WTC11 (cell line): Measurements from ENCODE around the gene LAMC1.

Source experiments
- CTCF ChIP-seq: fragments of 200-600 bp; IDR thresholded peaks from 2 replicates; pipeline ENCODE4 v1.8.0; 2022; ENCODE audit warnings: antibody characterized with exemption
- JUN ChIP-seq: sonication (generic); formaldehyde crosslinking; IDR thresholded peaks from 2 replicates; pipeline ENCODE4 v1.8.0; 2023; ENCODE audit warnings: mild to moderate bottlenecking, missing genetic modification reagents
- MAX ChIP-seq: sonication (generic); formaldehyde crosslinking; IDR thresholded peaks from 2 replicates; pipeline ENCODE4 v1.8.0; 2022; ENCODE audit warnings: mild to moderate bottlenecking, missing genetic modification reagents
- NR2C2 ChIP-seq: sonication (generic); formaldehyde crosslinking; IDR thresholded peaks from 2 replicates; pipeline ENCODE4 v1.8.0; 2022; ENCODE audit warnings: mild to moderate bottlenecking, missing genetic modification reagents
- SP1 ChIP-seq: sonication (generic); formaldehyde crosslinking; conservative IDR thresholded peaks from 2 replicates; pipeline ENCODE4 v1.8.1; 2022; ENCODE audit warnings: missing genetic modification reagents
- ZNF138 ChIP-seq: sonication (generic); formaldehyde crosslinking; conservative IDR thresholded peaks from 2 replicates; pipeline ENCODE4 v1.8.1; 2022; ENCODE audit warnings: mild to moderate bottlenecking, moderate library complexity, missing genetic modification reagents
- ZNF425 ChIP-seq: fragments of 250-450 bp; sonication (Bioruptor Pico); conservative IDR thresholded peaks from 2 replicates; pipeline ENCODE4 v1.9.0; 2021; ENCODE audit warnings: mild to moderate bottlenecking
- ZSCAN18 ChIP-seq: fragments of 250-450 bp; sonication (Bioruptor Pico); IDR thresholded peaks from 2 replicates; pipeline ENCODE4 v2.1.2; 2022; ENCODE audit warnings: mild to moderate bottlenecking, moderate library complexity
- TF ChIP-seq, protein P1 (sequence below): sonication (generic); formaldehyde crosslinking; IDR thresholded peaks from 2 replicates; pipeline ENCODE4 v1.8.1; 2023; ENCODE audit warnings: mild to moderate bottlenecking, missing genetic modification reagents, moderate library complexity
- TF ChIP-seq, protein P2 (sequence below): sonication (generic); formaldehyde crosslinking; IDR thresholded peaks from 2 replicates; pipeline ENCODE4 v1.8.1; 2022; ENCODE audit warnings: low read depth, mild to moderate bottlenecking, moderate library complexity, missing genetic modification reagents, borderline replicate concordance

DNA sequence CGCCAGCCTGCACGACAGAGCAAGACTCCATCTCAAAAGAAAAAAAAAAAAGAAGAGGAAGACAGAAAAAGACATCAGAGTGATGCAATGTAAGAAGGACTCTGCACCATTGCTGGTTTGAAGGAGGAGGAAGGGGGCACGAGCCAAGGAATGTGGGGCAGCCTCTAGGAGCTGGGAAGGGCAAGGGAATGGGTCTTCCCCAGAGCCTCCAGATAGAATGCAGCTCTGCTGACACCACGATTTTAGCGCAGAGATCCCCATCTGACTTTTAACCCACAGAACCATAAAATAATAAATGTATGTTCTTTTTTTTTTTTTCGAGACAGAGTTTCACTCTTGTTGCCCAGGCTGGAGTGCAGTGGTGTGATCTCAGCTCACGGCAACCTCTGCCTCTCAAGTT is 129.0 kb downstream of the LAMC1 start:
- no peak for TF ChIP-seq CTCF
- no peak for TF ChIP-seq ZSCAN18 (CRISPR knock-in tag)
- TF ChIP-seq ZNF425 (CRISPR knock-in tag), result no peak
- TF ChIP-seq, protein P1, sequence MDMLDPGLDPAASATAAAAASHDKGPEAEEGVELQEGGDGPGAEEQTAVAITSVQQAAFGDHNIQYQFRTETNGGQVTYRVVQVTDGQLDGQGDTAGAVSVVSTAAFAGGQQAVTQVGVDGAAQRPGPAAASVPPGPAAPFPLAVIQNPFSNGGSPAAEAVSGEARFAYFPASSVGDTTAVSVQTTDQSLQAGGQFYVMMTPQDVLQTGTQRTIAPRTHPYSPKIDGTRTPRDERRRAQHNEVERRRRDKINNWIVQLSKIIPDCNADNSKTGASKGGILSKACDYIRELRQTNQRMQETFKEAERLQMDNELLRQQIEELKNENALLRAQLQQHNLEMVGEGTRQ (CRISPR knock-in tag), result no peak
- no peak for TF ChIP-seq SP1 (CRISPR knock-in tag)
- TF ChIP-seq MAX, result no peak
- TF ChIP-seq JUN (CRISPR knock-in tag), result no peak
- no peak for TF ChIP-seq NR2C2 (CRISPR knock-in tag)
- TF ChIP-seq ZNF138 (CRISPR knock-in tag), result no peak
- TF ChIP-seq, protein P2, sequence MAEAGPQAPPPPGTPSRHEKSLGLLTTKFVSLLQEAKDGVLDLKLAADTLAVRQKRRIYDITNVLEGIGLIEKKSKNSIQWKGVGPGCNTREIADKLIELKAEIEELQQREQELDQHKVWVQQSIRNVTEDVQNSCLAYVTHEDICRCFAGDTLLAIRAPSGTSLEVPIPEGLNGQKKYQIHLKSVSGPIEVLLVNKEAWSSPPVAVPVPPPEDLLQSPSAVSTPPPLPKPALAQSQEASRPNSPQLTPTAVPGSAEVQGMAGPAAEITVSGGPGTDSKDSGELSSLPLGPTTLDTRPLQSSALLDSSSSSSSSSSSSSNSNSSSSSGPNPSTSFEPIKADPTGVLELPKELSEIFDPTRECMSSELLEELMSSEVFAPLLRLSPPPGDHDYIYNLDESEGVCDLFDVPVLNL, result no peak
